Stimulated activated CD4-positive, alpha-beta T cell treated with anti-CD3 and anti-CD28 coated beads, Interleukin-1b, Interleukin-23, amount 100 ng/mL, for 48 hours (primary cell): ENCODE results near the gene TASP1.
"Not testable (repeated sequence)": the region's sequence is repeated elsewhere in the genome, so short reads cannot be mapped to it uniquely, and the experiment has no call there.

ENCODE experiments used
- DNase-seq: peaks from one replicate; pipeline ENCODE4 v3.0.0-alpha.2; 2020

Gene TASP1

DNA sequence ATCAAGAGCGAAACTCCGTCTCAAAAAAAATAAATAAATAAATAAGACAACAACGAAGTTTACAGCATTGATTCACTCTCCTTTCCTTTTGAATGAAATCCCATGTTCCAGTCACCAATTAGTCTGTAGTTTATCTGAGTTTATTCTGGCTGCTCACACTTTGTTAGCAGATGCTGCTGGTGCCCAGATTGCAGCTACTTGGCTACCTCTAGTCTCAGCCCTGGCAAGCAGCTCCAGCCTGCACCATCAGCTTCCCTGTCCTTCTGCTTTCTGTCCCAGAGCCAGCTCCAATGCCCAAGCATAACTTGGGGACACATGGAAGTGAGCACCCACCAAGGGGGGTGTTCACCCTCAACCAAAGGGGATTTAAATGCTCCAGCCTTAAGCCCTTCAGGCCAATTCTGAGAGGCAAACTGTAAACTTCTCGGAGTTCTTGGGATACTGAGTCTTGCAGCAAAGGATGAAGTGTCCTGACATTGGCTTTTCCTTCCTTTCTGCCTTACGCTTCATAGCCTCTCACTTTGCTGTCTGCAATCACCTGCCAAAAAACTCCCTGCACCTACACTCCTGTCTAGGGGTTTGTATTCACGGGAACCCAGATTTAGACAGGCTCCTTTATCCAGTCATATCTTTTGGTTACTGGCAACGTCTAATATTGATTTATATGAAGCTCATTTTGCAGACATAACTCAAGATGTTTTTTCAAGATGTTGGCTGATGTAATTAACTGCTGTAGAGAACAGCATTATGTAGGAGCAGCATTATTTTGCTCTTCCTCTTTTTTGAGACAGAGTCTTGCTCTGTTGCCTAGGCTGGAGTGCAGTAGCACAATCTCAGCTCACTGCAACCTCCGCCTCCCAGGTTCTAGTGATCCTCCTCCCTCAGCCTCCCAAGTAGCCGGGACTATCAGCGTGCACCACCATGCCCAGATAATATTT, 9.8 kb upstream of the TASP1 start:
- DNase-seq = no peak

DNA sequence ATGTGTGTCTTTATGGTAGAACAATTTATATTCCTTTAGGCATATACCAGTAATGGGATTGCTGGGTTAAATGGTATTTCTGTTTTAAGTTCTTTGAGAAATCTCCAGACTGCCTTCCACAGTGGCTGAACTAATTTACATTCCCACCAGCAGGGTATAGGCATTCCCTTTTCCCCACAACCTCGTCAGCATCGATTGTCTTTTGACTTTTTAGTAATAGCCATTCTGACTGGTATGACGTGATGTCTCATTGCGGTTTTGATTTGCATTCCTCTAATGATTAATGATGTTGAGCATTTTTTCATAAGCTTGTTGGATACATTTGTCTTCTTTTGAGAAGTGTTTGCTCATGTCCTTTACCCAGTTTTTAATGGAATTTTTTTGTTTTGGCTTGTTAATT, 5.3 kb upstream of the TASP1 start:
- no peak for DNase-seq

DNA sequence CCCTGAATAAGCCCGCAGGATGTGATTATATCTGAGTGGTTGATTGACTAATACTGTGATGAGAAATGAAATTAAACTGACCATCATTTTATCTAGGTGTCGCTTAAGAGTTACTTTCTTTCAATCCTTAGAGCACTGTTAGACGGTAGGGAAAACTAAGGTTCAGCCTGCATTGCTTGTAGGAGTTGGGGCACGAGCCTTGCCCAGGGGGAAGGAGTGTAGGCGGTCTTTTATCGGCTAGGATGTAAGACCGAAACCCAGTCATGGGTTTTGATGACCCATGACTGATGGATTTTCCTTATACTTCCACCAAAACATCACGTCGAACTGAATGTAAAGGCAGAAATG, 392 bp upstream of the TASP1 start:
- no peak for DNase-seq

DNA sequence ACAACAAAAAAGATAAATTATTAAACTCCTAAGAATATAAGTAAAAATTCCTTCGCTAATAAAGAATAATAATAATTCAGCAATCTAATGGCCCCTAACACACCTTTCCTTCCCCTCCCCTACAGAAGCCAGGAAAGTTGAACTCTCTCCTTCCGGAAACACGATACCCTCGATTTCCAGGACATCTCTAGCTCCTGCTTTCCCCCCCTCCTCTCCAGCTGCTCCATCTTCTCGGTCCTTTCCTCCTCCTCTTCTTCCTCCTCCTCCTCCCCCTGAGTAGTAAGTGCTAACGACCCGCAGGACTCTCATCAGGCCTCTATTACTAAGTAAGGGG, 603 bp downstream of the TASP1 start:
- DNase-seq = no peak

DNA sequence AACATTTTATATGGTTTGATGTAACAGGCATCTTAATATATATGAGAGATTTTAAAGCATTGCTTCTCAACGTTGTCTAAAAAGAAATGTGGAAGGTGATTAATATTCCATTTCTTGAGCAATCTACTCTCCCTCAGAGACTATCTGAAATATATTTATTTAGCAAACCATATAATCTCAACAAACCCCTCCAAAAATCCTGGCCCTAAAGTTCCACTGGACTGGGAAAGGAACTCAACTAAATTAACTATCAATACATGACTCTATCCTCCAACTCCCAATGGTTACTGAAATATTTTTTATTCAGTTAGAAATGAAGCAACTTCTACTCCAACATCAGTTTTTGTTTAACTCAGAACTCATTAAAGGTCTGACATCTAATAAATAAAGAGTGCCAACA, 6.3 kb downstream of the TASP1 start:
- DNase-seq = no peak

DNA sequence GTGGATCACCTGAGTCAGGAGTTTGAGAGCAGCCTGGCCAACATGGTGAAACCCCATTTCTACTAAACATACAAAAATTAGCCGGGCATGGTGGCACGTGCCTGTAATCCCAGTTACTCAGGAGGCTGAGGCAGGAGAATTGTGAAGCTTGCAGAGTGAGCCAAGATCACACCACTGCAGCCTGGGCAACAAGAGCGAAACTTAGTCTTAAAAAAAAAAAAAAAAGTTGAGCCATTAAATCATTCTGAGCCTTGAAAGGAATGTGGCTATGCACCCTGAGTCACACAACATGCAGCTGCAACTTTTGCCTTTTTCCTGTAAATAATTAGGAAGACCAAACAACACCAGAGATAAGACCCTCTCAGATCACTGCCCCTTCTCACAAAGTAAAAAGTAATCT, 11.2 kb downstream of the TASP1 start:
- DNase-seq = not testable (repeated sequence)

DNA sequence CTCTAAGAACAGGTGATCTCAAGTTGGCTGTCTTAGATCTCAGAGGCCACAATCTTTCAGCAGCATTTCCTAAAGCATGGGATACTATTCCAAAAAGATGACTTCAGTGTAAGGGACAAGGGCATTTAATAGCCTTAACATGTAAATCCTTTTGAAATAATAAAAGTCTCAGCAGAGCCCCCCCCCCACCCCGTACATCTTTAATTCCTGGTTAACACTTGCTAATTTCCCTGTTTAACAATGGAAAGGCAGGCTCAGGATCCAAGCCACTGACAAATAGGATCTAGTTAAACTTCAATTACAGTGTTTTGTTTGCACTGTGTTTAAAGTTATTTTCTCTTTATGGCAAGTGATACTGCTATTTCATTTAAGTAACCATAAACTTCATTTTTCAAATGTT, 12.0 kb downstream of the TASP1 start:
- DNase-seq = no peak

DNA sequence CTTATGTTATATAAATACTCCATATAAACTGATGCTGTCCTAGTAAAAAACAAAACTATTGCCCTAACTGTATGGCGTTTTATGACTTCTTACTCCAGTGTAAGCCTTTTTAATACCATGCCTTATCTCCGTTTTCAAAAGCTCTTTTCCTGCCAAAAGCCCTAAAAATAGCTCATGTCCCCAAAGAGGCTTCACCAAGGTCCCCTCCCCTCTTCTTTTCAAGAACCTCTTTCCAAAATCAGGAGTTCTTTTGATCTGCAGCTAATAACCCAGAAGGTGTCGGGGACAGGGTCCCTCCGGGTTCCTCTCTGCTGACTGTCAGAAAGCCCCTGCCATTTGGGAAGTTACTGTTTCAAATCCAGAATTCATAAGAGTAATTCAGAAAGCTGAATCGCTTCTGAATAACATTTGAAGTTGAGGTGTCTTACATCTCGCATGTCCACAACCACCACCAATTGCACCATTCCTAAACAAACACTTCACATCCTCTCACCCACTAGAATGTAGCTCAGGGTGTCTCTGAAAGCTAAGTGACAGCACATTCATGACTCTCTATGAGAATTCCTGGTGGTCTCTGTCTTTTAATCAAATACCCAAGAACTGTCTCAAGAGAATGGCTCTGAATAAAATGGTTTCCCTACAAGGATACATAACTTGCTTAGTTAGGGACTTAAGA, 13.3 kb downstream of the TASP1 start:
- DNase-seq = no peak

DNA sequence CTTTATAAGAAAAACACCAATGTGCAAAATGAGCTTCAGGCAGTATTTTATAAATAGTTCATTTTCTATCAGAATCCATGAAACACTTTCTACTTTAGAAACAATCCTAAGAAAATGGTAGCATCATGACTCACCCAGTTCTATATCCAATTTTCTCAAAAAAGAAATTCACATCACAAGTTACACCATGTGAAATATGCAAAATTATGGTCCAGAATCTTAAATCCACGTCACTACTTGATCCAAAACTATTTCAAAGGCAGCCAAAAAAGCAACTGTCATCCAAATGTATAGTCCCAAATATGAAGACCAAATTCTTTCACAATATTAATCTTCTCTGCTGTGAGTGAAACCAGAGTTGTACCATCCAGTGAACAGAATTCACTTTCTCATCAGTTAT, 19.3 kb downstream of the TASP1 start:
- not testable (repeated sequence) for DNase-seq

DNA sequence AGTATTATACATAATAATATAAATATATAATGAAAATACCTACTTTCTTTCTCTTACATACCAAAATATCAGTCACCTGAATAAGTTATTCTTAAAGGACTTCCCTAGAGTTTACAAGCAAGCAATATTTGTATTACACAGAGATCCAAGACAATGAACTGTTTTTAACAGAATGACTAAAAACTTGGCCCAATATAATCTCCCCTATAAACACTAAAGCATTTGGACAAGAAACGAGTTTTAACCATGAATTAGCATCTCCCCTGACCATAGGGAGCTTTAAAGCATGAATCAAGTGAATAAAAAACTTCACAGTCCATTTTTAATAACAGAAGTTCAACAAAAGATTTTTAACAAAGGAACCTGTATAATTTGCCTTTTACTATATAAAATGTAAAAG, 20.3 kb downstream of the TASP1 start:
- not testable (repeated sequence) for DNase-seq

DNA sequence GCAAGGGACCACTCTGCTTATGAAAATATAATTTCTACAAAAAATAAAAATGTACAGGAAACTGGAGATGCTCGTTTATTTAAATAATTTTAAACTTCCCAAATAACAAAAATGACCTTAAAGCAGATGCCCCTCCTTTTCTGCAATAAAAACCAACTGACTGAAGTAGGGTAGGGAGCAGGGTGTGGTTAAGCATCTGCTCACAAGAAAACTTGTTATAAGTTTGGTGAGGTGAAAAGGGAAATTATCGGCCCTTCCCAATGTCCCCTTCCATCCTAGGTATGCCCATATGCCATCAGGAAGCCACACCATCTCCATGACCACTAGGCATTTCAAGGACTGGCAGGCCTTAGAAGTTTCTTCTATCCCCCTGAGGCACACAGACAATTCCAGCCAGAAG, 21.1 kb downstream of the TASP1 start:
- DNase-seq = not testable (repeated sequence)

DNA sequence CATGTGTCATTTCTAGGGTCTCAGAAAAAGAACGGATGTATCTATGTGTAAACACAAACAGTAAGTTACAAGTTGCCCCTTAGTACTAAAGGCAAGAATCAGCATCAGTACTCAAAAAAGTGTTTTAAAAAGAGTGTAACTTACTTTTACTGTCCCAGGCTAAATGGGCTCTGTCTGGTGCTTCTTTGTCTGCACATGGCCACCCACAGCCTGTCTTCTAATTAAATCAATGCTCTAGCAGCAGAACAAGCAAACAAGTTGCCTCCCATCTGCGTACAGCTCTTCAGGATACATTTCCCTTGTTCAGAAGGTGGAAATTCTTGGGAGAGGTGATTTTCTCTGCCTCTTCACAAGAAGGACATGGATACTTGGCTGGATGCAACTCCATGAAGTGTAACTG, 22.0 kb downstream of the TASP1 start:
- not testable (repeated sequence) for DNase-seq

DNA sequence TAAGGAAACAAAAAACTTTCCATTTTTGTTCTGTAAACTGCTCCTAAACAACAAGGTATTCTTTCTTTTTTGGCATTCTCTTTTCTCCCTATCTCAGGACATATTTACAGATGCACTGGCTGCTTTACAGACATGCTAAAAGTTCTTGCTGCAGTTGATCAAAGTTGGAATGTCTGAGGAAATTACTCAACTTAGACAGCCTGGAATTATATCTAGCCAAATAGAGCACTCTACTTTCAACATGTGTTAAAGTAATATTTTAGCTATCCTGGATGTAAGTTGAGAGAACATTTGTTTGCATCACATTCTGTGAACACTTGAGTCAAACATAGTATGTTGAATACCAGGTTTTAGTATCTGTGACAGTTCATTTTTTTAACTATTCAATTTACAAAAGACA, 24.8 kb downstream of the TASP1 start:
- no peak for DNase-seq

DNA sequence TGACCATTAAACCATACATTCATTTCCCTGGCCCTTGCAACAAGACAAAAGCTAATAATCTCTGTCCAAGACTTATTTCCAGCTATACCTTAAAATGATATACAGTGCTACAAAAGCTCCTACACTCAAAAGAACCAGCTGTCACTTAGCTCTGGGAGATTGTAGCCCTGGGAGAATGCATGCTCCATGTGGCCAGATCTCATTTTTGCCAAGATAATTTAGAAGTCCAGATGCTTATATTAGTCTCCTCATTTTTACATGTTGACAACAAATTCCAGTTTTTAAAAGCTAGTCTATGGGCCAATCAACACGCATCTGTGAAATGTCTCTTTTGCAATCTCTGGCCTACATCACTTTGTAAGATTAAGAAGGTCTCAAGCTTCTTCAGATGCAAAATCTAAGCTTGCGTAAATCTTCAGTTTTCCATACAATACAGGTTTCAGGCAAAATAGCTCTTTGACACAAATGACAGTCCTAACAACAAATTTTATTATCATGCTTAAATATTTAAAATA, 27.1 kb downstream of the TASP1 start:
- no peak for DNase-seq

DNA sequence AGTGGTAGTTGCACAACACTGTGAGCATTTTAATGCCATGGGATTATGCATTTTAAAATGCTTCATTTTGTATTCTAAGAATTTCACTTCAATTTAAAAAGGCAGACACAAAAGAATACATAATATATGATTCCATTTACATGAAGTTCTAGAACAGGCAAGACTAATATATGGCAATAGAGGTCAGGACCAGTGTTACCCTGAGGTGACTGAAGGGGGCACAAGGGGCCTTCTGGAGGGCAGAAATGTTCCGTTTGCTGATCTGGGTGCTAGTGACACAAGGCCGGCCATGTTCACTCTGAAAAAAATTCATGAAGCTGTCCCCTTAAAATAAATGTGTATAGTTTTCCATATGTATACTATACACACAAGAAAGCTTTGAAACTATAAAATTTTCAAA, 28.5 kb downstream of the TASP1 start:
- DNase-seq = no peak

DNA sequence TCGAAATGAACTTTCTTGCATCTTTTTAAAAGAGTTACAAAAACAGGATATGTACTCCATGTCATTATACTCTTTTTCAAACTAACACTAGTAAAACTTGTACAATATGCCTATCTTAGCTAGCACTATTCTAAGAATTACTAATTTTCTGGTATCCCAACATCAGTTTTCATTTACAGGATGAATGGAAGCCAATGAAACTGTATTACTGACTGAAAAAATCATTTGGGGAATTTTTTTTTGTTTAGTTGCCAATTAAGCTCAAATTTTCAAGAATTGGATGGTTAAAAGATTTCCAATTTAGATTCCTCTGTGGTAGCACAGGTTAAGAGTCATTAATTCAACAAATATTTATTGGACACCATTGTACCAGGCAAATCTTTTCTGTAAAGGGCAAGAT, 30.7 kb downstream of the TASP1 start:
- DNase-seq = no peak

DNA sequence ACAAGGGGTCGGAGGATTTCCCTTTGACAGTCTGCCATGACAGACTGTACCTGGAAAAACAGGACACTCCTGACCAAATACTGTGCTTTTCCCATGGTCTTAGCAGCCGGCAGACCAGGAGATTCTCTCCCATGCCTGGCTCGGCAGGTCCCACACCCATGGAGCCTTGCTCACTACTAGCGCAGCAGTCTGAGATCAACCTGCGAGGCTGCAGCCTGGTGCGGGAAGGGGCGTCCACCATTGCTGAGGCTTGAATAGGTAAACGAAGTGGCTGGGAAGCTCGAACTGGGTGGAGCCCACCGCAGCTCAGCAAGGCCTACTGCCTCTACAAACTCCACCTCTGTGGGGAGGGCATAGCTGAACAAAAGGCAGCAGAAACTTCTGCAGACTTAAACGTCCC, 45.3 kb downstream of the TASP1 start:
- not testable (repeated sequence) for DNase-seq

DNA sequence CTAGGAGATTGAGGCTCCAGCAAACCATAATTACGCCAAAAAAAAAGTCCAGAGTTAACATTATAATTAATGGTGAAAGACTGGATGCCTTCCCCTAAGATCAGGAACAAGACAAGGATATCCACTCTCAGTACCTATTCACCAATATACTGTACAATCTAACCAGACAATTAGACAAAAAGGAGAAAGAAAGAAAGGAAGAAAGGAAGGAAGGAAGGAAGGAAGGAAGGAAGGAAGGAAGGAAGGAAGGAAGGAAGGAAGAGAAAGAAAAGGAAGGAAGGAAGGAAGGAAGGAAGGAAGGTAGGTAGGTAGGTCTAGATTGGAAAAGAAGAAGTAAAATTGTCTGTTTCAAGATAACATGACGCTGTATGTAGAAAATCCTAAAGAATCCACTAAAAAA, 50.7 kb downstream of the TASP1 start:
- DNase-seq = no peak

DNA sequence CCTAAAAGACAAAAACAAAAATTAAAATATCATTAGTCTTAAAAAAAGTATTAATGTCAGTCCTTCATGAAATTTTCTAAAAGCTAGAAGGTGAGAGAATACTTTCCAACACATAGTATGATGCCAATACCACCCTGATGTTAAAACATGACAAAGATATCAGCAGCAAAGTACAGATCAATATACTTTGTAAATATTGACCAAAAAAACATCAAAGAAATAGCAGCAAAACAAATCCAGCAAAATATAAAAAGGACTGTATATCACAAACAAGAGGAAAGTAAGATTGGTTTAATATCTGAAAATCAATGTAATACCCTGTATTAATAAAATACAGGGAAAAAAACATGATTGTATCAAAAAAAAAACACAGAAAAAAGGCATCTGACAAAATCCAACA, 51.4 kb downstream of the TASP1 start:
- DNase-seq = no peak

DNA sequence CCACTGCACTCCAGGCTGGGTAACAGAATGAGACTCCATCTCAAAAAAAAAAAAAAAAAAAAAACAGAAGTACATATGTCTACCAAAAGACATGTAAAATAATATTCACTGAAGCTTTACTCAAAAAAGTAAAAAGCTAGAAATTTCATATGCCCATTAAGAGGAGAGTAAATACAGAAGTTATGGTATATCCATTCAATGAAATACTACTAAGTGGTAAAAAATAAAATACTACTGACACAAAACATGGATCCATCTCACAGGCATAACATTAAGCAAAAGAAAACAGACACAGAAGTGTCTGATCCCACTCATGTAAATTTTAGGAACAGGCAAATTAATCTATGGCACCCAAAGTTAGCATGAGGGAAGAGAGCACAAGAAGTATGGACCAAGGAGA, 52.6 kb downstream of the TASP1 start:
- no peak for DNase-seq

DNA sequence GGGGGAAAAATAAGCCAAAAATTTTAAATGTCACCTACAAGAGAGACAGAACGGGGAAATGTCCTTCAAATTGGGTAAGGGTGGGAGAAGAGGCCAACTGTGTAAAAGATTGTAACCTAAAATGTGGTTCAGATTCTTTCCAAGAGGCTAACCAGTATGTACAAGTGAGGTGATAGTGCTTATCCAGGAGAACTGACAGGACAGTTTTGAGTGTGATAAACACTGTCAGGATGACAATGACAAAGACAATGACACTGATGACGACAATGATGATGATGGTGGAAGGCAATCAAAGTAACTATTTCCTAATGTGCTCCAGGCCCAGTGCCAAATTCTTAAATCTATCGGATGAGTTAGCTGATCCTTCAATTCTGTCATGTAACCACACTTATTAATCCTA, 57.3 kb downstream of the TASP1 start:
- DNase-seq = no peak

DNA sequence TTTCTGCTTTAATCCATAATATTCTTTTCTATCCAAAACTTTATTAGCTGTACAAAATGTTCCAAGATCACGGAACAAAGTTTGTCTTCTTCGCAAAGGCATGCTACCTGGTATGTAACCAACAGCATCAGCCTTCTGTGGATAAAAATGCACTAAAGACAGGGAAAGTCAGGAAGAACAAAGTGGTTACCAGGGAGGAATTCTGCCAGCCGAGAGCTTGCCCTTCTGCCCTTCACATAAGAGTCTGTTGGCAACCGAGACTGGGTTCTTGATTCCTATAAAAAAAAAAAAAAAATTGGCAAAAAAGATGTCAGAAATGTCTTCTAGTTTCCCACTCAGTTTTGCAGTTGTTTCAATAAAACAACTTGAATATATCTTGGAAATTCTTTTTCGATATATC, 58.0 kb downstream of the TASP1 start:
- no peak for DNase-seq

DNA sequence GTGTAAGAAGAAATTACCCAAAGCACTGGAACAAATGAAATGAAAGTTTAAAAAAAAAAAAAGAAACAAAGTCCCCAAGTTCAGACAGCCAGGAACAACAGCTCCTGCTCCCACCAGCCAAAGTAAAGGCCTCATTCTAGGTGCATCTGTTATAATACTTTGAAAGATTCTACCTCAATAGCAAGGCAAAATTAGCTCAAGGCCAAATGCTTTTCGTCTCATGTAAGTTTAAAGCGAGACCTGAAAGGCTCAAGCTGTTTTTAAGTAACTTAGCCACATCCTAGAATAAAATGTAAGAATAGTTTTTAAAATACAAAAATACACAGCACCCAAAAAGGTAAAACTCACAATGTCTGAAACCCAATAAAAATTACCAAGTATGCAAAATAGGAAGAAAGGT, 64.7 kb downstream of the TASP1 start:
- DNase-seq = no peak

DNA sequence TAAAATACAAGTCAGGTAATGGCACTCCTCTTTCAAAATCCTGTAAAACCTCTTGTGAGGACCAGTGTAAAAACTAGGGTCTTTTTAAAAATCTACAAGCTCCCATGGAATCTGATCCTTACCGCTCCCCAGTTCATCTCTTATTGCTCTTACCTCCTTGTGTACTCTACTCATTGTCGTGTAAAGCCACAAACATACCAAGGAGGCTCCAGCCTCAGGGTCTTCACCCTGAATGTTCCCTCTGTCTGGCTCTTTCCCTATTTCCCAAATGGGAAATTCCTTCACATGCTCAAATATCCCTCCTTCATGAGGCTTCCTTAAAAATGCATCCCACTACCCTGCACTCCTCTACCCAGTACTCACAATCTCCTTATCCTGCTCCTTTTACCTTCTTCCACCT, 67.1 kb downstream of the TASP1 start:
- DNase-seq = no peak

DNA sequence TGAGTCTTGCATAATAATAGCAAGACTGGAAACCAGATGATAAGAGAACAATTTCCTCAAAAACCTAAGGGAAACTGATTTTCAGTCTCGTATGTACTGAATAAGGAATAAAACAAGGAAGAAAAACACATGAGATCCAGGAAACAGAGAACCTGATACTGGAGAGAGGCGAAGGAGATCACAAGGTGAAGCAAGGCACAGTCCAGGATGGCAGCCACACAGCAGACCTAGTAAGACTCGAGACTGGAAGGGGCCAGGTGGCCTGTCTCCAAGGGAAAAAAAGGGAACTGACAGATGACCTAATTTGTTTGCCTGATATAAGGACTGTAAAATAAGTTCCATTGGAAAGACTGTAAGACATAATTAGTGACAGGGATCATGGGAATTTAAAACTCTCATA, 71.1 kb downstream of the TASP1 start:
- no peak for DNase-seq
